ENCODE data around the gene RNASEH2C.
"Not testable (repeated sequence)": the region's sequence is repeated elsewhere in the genome, so short reads cannot be mapped to it uniquely, and the experiment has no call there.

The RNASEH2C gene

GRCh38 chr11:65720211-65720934, at the start of gene RNASEH2C:
Gene RNASEH2C (minus strand): TSS chr11:65720798. CDS start chr11:65720758, 40 bp downstream.
- DNase-seq, result peak; percentile 81

- DNase-seq, result not testable (repeated sequence)
These were observed 47.2 kb upstream of the RNASEH2C start for GRCh38 chr11:65767806-65768205.

GRCh38 chr11:65767406-65767805, 46.8 kb upstream of the RNASEH2C start:
- DNase-seq, result no peak

GRCh38 chr11:65766535-65766934, 45.9 kb upstream of the RNASEH2C start:
- no peak for DNase-seq

GRCh38 chr11:65764434-65764833, 43.8 kb upstream of the RNASEH2C start:
- no peak for DNase-seq

GRCh38 chr11:65762816-65763215, 42.2 kb upstream of the RNASEH2C start:
- not testable (repeated sequence) for DNase-seq

- DNase-seq, result not testable (repeated sequence)
These were observed 41.6 kb upstream of the RNASEH2C start for GRCh38 chr11:65762169-65762568.

GRCh38 chr11:65745049-65745448, 24.5 kb upstream of the RNASEH2C start:
- no peak for DNase-seq

GRCh38 chr11:65744699-65745042, 24.1 kb upstream of the RNASEH2C start:
- DNase-seq, result no peak

- DNase-seq, result no peak
These were observed 23.6 kb upstream of the RNASEH2C start for GRCh38 chr11:65744026-65744698.

GRCh38 chr11:65743681-65744025, 23.1 kb upstream of the RNASEH2C start:
- no peak for DNase-seq

- no peak for DNase-seq
These were observed 21.8 kb upstream of the RNASEH2C start for GRCh38 chr11:65742353-65742752.

GRCh38 chr11:65741185-65741584, 20.6 kb upstream of the RNASEH2C start:
- DNase-seq, result no peak

GRCh38 chr11:65739022-65739421, 18.4 kb upstream of the RNASEH2C start:
- no peak for DNase-seq

GRCh38 chr11:65736810-65737209, 16.2 kb upstream of the RNASEH2C start:
- no peak for DNase-seq

- DNase-seq, result not testable (repeated sequence)
These were observed 14.5 kb upstream of the RNASEH2C start for GRCh38 chr11:65735111-65735510.

- no peak for DNase-seq
These were observed 9.9 kb upstream of the RNASEH2C start for GRCh38 chr11:65730461-65730860.

GRCh38 chr11:65727865-65728264, 7.3 kb upstream of the RNASEH2C start:
- DNase-seq, result no peak

- DNase-seq, result no peak
These were observed 6.1 kb upstream of the RNASEH2C start for GRCh38 chr11:65726660-65727059.

GRCh38 chr11:65722261-65722660, 1.7 kb upstream of the RNASEH2C start:
- no peak for DNase-seq

GRCh38 chr11:65719871-65720210, 757 bp downstream of the RNASEH2C start:
- no peak for DNase-seq

- no peak for DNase-seq
These were observed 1.6 kb downstream of the RNASEH2C start for GRCh38 chr11:65718964-65719492.

GRCh38 chr11:65718531-65718930, 2.1 kb downstream of the RNASEH2C start:
- DNase-seq, result no peak

- no peak for DNase-seq
These were observed 2.7 kb downstream of the RNASEH2C start for GRCh38 chr11:65717906-65718305.
